Nephron (organoid): ENCODE results near the gene NRIP3.
"Not testable (repeated sequence)": the region's sequence is repeated elsewhere in the genome, so short reads cannot be mapped to it uniquely, and the experiment has no call there.

Experiments used
- H3K27ac Mint-ChIP-seq, 3 experiments: 2 replicates each; pipeline ENCODE4 v1.8.0; 2020; ENCODE audit warnings: mixed read lengths in 3 of 3, mild to moderate bottlenecking in 2 of 3, moderate library complexity in 1 of 3
- H3K27me3 Mint-ChIP-seq: 2 replicates; pipeline ENCODE4 v1.8.0; 2021; ENCODE audit warnings: low read depth, mild to moderate bottlenecking, moderate library complexity, mixed read lengths
- H3K36me3 Mint-ChIP-seq: 2 replicates; pipeline ENCODE4 v1.8.0; 2020; ENCODE audit warnings: low read depth, mixed read lengths
- H3K4me1 Mint-ChIP-seq: 2 replicates; pipeline ENCODE4 v1.8.0; 2020; ENCODE audit warnings: mixed read lengths
- H3K4me3 Mint-ChIP-seq, 3 experiments: 2 replicates each; pipeline ENCODE4 v1.8.0; 2020; ENCODE audit warnings: mild to moderate bottlenecking in 3 of 3, mixed read lengths in 3 of 3, moderate library complexity in 2 of 3
- H3K9me3 Mint-ChIP-seq: 2 replicates; pipeline ENCODE4 v1.8.0; 2020; ENCODE audit warnings: mixed read lengths
- CTCF ChIP-seq, 3 experiments: fragments of 200-600 bp; sonication (generic); IDR thresholded peaks; one replicate each; pipeline ENCODE4 v1.5.0; 2021; ENCODE audit warnings: antibody characterized with exemption in 3 of 3; ENCODE audit not compliant: unreplicated experiment in 3 of 3

Gene NRIP3

GRCh38 chr11:8985462-8985861 lies 18.3 kb downstream of the NRIP3 start:
- no peak for TF ChIP-seq CTCF (IDR thresholded peaks at IDR 0.05; ENCODE audit: unreplicated experiment in 3 of 3)
- Mint-ChIP-seq H3K4me3 (no peak overlapping the region), H3K27me3 (peaks cover 8% of the 10 kb centered on the region), H3K4me1 (no peaks in the 10 kb centered on the region), H3K9me3 (no peaks in the 10 kb centered on the region), H3K27ac (no peak overlapping the region), H3K36me3 (no peaks in the 10 kb centered on the region)

GRCh38 chr11:8983552-8983951 lies 20.2 kb downstream of the NRIP3 start:
- Mint-ChIP-seq H3K4me3 (no peak overlapping the region), H3K27me3 (peaks cover 5% of the 10 kb centered on the region), H3K36me3 (no peaks in the 10 kb centered on the region), H3K27ac (no peak overlapping the region), H3K4me1 (no peaks in the 10 kb centered on the region), H3K9me3 (no peaks in the 10 kb centered on the region)
- no peak for TF ChIP-seq CTCF (IDR thresholded peaks at IDR 0.05; ENCODE audit: unreplicated experiment in 3 of 3)

- Mint-ChIP-seq H3K27me3 (no peaks in the 10 kb centered on the region), H3K27ac (no peak overlapping the region), H3K9me3 (no peaks in the 10 kb centered on the region), H3K4me1 (no peaks in the 10 kb centered on the region), H3K4me3 (no peak overlapping the region), H3K36me3 (no peaks in the 10 kb centered on the region)
- no peak for TF ChIP-seq CTCF (IDR thresholded peaks at IDR 0.05; ENCODE audit: unreplicated experiment in 3 of 3)
These were observed 23.3 kb downstream of the NRIP3 start for GRCh38 chr11:8980485-8980884.

GRCh38 chr11:8979365-8979764 lies 24.4 kb downstream of the NRIP3 start:
- H3K9me3 Mint-ChIP-seq, H3K4me3 Mint-ChIP-seq, H3K27ac Mint-ChIP-seq, H3K4me1 Mint-ChIP-seq, H3K36me3 Mint-ChIP-seq, H3K27me3 Mint-ChIP-seq: not testable (repeated sequence)

GRCh38 chr11:8973121-8973520 lies 30.7 kb downstream of the NRIP3 start:
- no peaks in the 10 kb centered on the region for H3K36me3 Mint-ChIP-seq
- H3K27ac Mint-ChIP-seq, result no peak overlapping the region
- H3K27me3 Mint-ChIP-seq, result no peaks in the 10 kb centered on the region
- no peak overlapping the region for H3K4me3 Mint-ChIP-seq
- no peaks in the 10 kb centered on the region for H3K4me1 Mint-ChIP-seq
- no peaks in the 10 kb centered on the region for H3K9me3 Mint-ChIP-seq
- no peak for TF ChIP-seq CTCF (IDR thresholded peaks at IDR 0.05; ENCODE audit: unreplicated experiment in 3 of 3)

- Mint-ChIP-seq H3K4me3 (no peak overlapping the region), H3K4me1 (no peaks in the 10 kb centered on the region), H3K27me3 (no peaks in the 10 kb centered on the region)
These were observed 31.9 kb downstream of the NRIP3 start for GRCh38 chr11:8971924-8972316.

More at GRCh38 chr11:8971924-8972316, 31.9 kb downstream of the NRIP3 start:
- H3K36me3 Mint-ChIP-seq, result no peaks in the 10 kb centered on the region
- no peak for TF ChIP-seq CTCF (IDR thresholded peaks at IDR 0.05; ENCODE audit: unreplicated experiment in 3 of 3)
- no peak overlapping the region for H3K27ac Mint-ChIP-seq
- H3K9me3 Mint-ChIP-seq, result no peaks in the 10 kb centered on the region
